Measurements from ENCODE around the gene OCA2. TPM values are rescaled to one million over a fixed set of nuclear protein-coding genes. Genes with fewer than 3 reads are reported as not detected.

OCA2 gene
- total and polyA plus RNA-seq, 4 donors = 2.6 to 7.5 (median 3.2) TPM

- no peak overlapping the region for H3K27ac ChIP-seq (ENCODE audit: low read depth, low read length)
- H3K27me3 ChIP-seq (ENCODE audit: control insufficient read depth, insufficient read depth, low read length) = no peaks in the 10 kb centered on the region
- H3K9me3 ChIP-seq (ENCODE audit: control insufficient read depth, insufficient read depth, low read length) = no peaks in the 10 kb centered on the region
- H3K4me3 ChIP-seq (ENCODE audit: low read depth, low read length) = no peak overlapping the region
- 61% methylated on average over 16 of the region's 23 CpGs for WGBS (ENCODE audit: insufficient coverage)
- H3K4me1 ChIP-seq (ENCODE audit: control insufficient read depth, insufficient read depth, low read length) = peaks cover 11% of the 10 kb centered on the region
- H3K36me3 ChIP-seq (ENCODE audit: control insufficient read depth, insufficient read depth, low read length) = peaks cover 78% of the 10 kb centered on the region
- peak in 1 of 6 donors; percentile 77 for DNase-seq (ENCODE audit: low read depth in 4 of 6, low spot score in 6 of 6)
These were observed 14.4 kb upstream of the OCA2 start for GRCh38 chr15:28113394-28114113.

- Histone ChIP-seq H3K4me1 (ENCODE audit: control insufficient read depth, insufficient read depth, low read length) (peaks cover 11% of the 10 kb centered on the region), H3K27ac (ENCODE audit: low read depth, low read length) (no peak overlapping the region), H3K27me3 (ENCODE audit: control insufficient read depth, insufficient read depth, low read length) (no peaks in the 10 kb centered on the region), H3K9me3 (ENCODE audit: control insufficient read depth, insufficient read depth, low read length) (no peaks in the 10 kb centered on the region), H3K4me3 (ENCODE audit: low read depth, low read length) (no peak overlapping the region), H3K36me3 (ENCODE audit: control insufficient read depth, insufficient read depth, low read length) (peaks cover 72% of the 10 kb centered on the region)
- DNase-seq (ENCODE audit: low read depth in 4 of 6, low spot score in 6 of 6) = no peak
- 94% methylated on average over 22 of the region's 26 CpGs for WGBS (ENCODE audit: insufficient coverage)
These were observed 13.8 kb upstream of the OCA2 start for GRCh38 chr15:28112962-28113361.

GRCh38 chr15:28112101-28112760, 13.1 kb upstream of the OCA2 start:
- Histone ChIP-seq H3K4me3 (ENCODE audit: low read depth, low read length) (no peak overlapping the region), H3K9me3 (ENCODE audit: control insufficient read depth, insufficient read depth, low read length) (no peaks in the 10 kb centered on the region), H3K36me3 (ENCODE audit: control insufficient read depth, insufficient read depth, low read length) (peaks cover 65% of the 10 kb centered on the region), H3K27me3 (ENCODE audit: control insufficient read depth, insufficient read depth, low read length) (no peaks in the 10 kb centered on the region), H3K27ac (ENCODE audit: low read depth, low read length) (no peak overlapping the region), H3K4me1 (ENCODE audit: control insufficient read depth, insufficient read depth, low read length) (peaks cover 16% of the 10 kb centered on the region)
- DNase-seq (ENCODE audit: low read depth in 4 of 6, low spot score in 6 of 6) = no peak
- WGBS (ENCODE audit: insufficient coverage) = 94% methylated on average over 19 of the region's 20 CpGs

GRCh38 chr15:28111543-28111942, 12.4 kb upstream of the OCA2 start:
- Histone ChIP-seq H3K27ac (ENCODE audit: low read depth, low read length) (no peak overlapping the region), H3K27me3 (ENCODE audit: control insufficient read depth, insufficient read depth, low read length) (no peaks in the 10 kb centered on the region), H3K4me3 (ENCODE audit: low read depth, low read length) (no peak overlapping the region), H3K36me3 (ENCODE audit: control insufficient read depth, insufficient read depth, low read length) (peaks cover 58% of the 10 kb centered on the region), H3K4me1 (ENCODE audit: control insufficient read depth, insufficient read depth, low read length) (peaks cover 22% of the 10 kb centered on the region), H3K9me3 (ENCODE audit: control insufficient read depth, insufficient read depth, low read length) (no peaks in the 10 kb centered on the region)
- no peak for DNase-seq (ENCODE audit: low read depth in 4 of 6, low spot score in 6 of 6)
- WGBS (ENCODE audit: insufficient coverage) = 96% methylated on average over 24 of the region's 26 CpGs

GRCh38 chr15:28110481-28110881, 11.4 kb upstream of the OCA2 start:
- Histone ChIP-seq H3K36me3 (ENCODE audit: control insufficient read depth, insufficient read depth, low read length) (peaks cover 48% of the 10 kb centered on the region), H3K27ac (ENCODE audit: low read depth, low read length) (no peak overlapping the region), H3K9me3 (ENCODE audit: control insufficient read depth, insufficient read depth, low read length) (no peaks in the 10 kb centered on the region), H3K4me1 (ENCODE audit: control insufficient read depth, insufficient read depth, low read length) (peaks cover 28% of the 10 kb centered on the region), H3K4me3 (ENCODE audit: low read depth, low read length) (no peak overlapping the region), H3K27me3 (ENCODE audit: control insufficient read depth, insufficient read depth, low read length) (peaks cover 2% of the 10 kb centered on the region)
- DNase-seq (ENCODE audit: low read depth in 4 of 6, low spot score in 6 of 6) = peak in 1 of 6 donors; percentile 62
- WGBS (ENCODE audit: insufficient coverage) = 79% methylated on average over 5 of the region's 7 CpGs

GRCh38 chr15:28109626-28110455, 10.7 kb upstream of the OCA2 start:
- H3K4me3 ChIP-seq (ENCODE audit: low read depth, low read length) = no peak overlapping the region
- no peak for DNase-seq (ENCODE audit: low read depth in 4 of 6, low spot score in 6 of 6)
- peaks cover 41% of the 10 kb centered on the region for H3K36me3 ChIP-seq (ENCODE audit: control insufficient read depth, insufficient read depth, low read length)
- H3K4me1 ChIP-seq (ENCODE audit: control insufficient read depth, insufficient read depth, low read length) = peaks cover 28% of the 10 kb centered on the region
- peaks cover 2% of the 10 kb centered on the region for H3K27me3 ChIP-seq (ENCODE audit: control insufficient read depth, insufficient read depth, low read length)
- 88% methylated on average over 15 of the region's 25 CpGs for WGBS (ENCODE audit: insufficient coverage)
- H3K27ac ChIP-seq (ENCODE audit: low read depth, low read length) = no peak overlapping the region
- H3K9me3 ChIP-seq (ENCODE audit: control insufficient read depth, insufficient read depth, low read length) = no peaks in the 10 kb centered on the region

- peaks cover 2% of the 10 kb centered on the region for H3K27me3 ChIP-seq (ENCODE audit: control insufficient read depth, insufficient read depth, low read length)
- H3K36me3 ChIP-seq (ENCODE audit: control insufficient read depth, insufficient read depth, low read length) = peaks cover 22% of the 10 kb centered on the region
- H3K4me1 ChIP-seq (ENCODE audit: control insufficient read depth, insufficient read depth, low read length) = peaks cover 17% of the 10 kb centered on the region
- WGBS (ENCODE audit: insufficient coverage) = 38% methylated on average over 7 of the region's 8 CpGs
- H3K9me3 ChIP-seq (ENCODE audit: control insufficient read depth, insufficient read depth, low read length) = no peaks in the 10 kb centered on the region
- DNase-seq (ENCODE audit: low read depth in 4 of 6, low spot score in 6 of 6) = peak in 2 of 6 donors; percentile 65 to 86
- H3K4me3 ChIP-seq (ENCODE audit: low read depth, low read length) = no peak overlapping the region
- H3K27ac ChIP-seq (ENCODE audit: low read depth, low read length) = no peak overlapping the region
These were observed 8.8 kb upstream of the OCA2 start for GRCh38 chr15:28107904-28108275.

GRCh38 chr15:28107111-28107903, 8.2 kb upstream of the OCA2 start:
- DNase-seq (ENCODE audit: low read depth in 4 of 6, low spot score in 6 of 6) = peak in 2 of 6 donors; percentile 57 to 65
- Histone ChIP-seq H3K9me3 (ENCODE audit: control insufficient read depth, insufficient read depth, low read length) (no peaks in the 10 kb centered on the region), H3K27ac (ENCODE audit: low read depth, low read length) (no peak overlapping the region), H3K36me3 (ENCODE audit: control insufficient read depth, insufficient read depth, low read length) (peaks cover 16% of the 10 kb centered on the region), H3K27me3 (ENCODE audit: control insufficient read depth, insufficient read depth, low read length) (peaks cover 2% of the 10 kb centered on the region), H3K4me3 (ENCODE audit: low read depth, low read length) (peak overlapping the region; percentile 44), H3K4me1 (ENCODE audit: control insufficient read depth, insufficient read depth, low read length) (peaks cover 17% of the 10 kb centered on the region)
- 9% methylated on average over 63 of the region's 63 CpGs for WGBS (ENCODE audit: insufficient coverage)
